Astrocyte of the spinal cord (primary cell): ENCODE results near the gene MSMP.

ENCODE experiments used
- DNase-seq: peaks from one replicate; pipeline ENCODE4 v3.0.0; 2011; ENCODE audit warnings: low read depth, low spot score
- H3K4me3 ChIP-seq: 2 replicates; pipeline ENCODE4 v1.5.1; 2011; ENCODE audit warnings: low read depth, mild to moderate bottlenecking, low read length, moderate library complexity
- CTCF ChIP-seq: IDR thresholded peaks from 2 replicates; pipeline ENCODE4 v1.5.1; 2012; ENCODE audit warnings: low read depth, mild to moderate bottlenecking, low read length, inconsistent platforms
- in situ Hi-C: cut with HindIII; loops from 2 replicates; pipeline ENCODE4 v1.10.0; 2017; ENCODE audit warnings: low sequenced_read_pairs

The MSMP gene

GRCh38 chr9:35732800-35733541 is 21.1 kb downstream of the MSMP start:
- peak; percentile 59 for DNase-seq
- no peak for TF ChIP-seq CTCF
- H3K4me3 ChIP-seq, result peak overlapping the region; percentile 93
- in situ Hi-C loops, result no loop called here

GRCh38 chr9:35732185-35732799 is 21.8 kb downstream of the MSMP start, which contains the start of the genes CREB3 and TLN1:
TSS of gene CREB3 (plus strand) at chr9:35732666. CDS start at chr9:35732773, 107 bp downstream.
TSS of gene TLN1 (minus strand) at chr9:35732195. CDS start at chr9:35725694, 6,501 bp downstream.
- TF ChIP-seq CTCF, result no peak
- in situ Hi-C loops, result no loop called here
- peak within 1 kb of the TSS; percentile 93 for H3K4me3 ChIP-seq
- DNase-seq, result peak; percentile 100

GRCh38 chr9:35731415-35732184 is 22.5 kb downstream of the MSMP start:
- DNase-seq, result no peak
- TF ChIP-seq CTCF, result no peak
- in situ Hi-C loops, result no loop called here
- peak overlapping the region; percentile 93 for H3K4me3 ChIP-seq

GRCh38 chr9:35730486-35730854 is 23.6 kb downstream of the MSMP start:
- peak overlapping the region; percentile 93 for H3K4me3 ChIP-seq
- in situ Hi-C loops, result no loop called here
- DNase-seq, result no peak
- TF ChIP-seq CTCF, result no peak

- H3K4me3 ChIP-seq, result peak overlapping the region; percentile 93
- TF ChIP-seq CTCF, result peak; percentile 68
- DNase-seq, result peak; percentile 75
- in situ Hi-C loops, result no loop called here
These were observed 24.2 kb downstream of the MSMP start for GRCh38 chr9:35729700-35730485.

GRCh38 chr9:35729101-35729500 is 25.0 kb downstream of the MSMP start:
- H3K4me3 ChIP-seq, result peak overlapping the region; percentile 93
- in situ Hi-C loops, result no loop called here
- no peak for TF ChIP-seq CTCF
- DNase-seq, result no peak
